ENCODE results near the gene TAF4.
A peak's percentile ranks its signal among the peaks of the same experiment; 100 is the strongest.

TAF4 gene, protein sequence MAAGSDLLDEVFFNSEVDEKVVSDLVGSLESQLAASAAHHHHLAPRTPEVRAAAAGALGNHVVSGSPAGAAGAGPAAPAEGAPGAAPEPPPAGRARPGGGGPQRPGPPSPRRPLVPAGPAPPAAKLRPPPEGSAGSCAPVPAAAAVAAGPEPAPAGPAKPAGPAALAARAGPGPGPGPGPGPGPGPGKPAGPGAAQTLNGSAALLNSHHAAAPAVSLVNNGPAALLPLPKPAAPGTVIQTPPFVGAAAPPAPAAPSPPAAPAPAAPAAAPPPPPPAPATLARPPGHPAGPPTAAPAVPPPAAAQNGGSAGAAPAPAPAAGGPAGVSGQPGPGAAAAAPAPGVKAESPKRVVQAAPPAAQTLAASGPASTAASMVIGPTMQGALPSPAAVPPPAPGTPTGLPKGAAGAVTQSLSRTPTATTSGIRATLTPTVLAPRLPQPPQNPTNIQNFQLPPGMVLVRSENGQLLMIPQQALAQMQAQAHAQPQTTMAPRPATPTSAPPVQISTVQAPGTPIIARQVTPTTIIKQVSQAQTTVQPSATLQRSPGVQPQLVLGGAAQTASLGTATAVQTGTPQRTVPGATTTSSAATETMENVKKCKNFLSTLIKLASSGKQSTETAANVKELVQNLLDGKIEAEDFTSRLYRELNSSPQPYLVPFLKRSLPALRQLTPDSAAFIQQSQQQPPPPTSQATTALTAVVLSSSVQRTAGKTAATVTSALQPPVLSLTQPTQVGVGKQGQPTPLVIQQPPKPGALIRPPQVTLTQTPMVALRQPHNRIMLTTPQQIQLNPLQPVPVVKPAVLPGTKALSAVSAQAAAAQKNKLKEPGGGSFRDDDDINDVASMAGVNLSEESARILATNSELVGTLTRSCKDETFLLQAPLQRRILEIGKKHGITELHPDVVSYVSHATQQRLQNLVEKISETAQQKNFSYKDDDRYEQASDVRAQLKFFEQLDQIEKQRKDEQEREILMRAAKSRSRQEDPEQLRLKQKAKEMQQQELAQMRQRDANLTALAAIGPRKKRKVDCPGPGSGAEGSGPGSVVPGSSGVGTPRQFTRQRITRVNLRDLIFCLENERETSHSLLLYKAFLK

DNA sequence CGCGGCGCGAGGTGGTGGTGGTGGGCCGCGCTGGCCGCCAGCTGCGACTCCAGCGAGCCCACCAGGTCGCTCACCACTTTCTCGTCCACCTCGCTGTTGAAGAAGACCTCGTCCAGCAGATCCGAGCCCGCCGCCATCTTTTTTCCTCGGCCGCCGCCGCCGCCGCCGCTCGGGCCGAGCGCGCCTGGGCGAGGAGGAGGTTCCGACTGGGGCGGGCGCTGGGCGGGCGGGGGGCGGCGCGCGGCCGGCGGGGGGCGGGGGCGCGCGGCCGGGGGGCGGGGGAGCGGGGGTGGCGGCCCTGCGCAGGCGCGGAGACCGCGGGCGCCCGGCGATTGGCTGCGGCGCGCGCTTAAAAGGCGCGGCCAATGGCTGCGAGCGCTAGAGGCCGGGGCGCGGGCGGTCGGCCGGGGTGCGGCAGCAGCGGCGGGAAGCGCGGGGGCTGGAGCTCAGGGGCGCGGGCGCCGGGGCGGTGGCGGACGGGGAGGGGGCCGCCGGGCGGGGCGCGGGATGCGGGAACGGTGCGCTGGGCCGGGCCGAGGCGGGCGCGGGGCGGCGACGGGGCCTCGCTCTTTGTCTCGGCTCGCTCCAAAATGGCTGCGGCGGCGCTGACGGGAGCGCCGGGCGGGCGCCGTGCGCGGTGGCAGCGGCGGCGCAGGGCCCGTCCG lies at the start of gene TAF4:
Gene TAF4, minus strand, starts transcription at position 208 of the 665 bp plus-strand sequence. Its CDS starts 71 bp downstream, at position 137.
- intact Hi-C loops (cut with micrococcal nuclease) = loop anchor here (1.0 to 10.0 kb wide), 3 partner anchors 51 to 71 kb away; partner anchors contain the start of gene LSM14B
- Mint-ChIP-seq H3K27ac (peak within 1 kb of the TSS; percentile 87), H3K4me3 (peak within 1 kb of the TSS; percentile 82), H3K27me3 (peaks cover 21% of the 10 kb centered on the region), H3K4me1 (ENCODE audit: low read depth) (peaks cover 51% of the 10 kb centered on the region), H3K9me3 (no peaks in the 10 kb centered on the region), H3K36me3 (ENCODE audit: low read depth) (peaks cover 20% of the 10 kb centered on the region)

DNA sequence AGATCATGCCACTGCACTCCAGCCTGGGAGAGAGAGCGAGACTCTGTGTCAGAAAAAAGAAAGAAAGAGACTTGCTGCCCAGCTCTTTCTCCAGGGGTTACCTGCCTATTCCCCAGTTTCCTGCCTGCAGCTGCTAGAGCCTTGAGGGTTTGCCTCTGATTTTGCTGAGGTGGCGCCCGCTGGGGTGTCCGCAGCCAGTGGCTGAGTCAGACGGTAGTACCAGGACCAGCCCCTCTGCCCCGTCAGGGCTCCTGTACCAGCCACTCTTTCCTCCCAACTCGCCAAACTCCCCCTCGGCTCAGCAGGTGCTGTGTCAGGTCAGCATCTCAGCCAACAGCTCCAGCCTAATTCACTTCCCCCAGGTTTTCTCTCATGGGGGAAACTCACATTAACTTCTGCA lies 49.2 kb upstream of the TAF4 start:
- Mint-ChIP-seq H3K4me3 (no peak overlapping the region), H3K27ac (no peak overlapping the region), H3K4me1 (ENCODE audit: low read depth) (no peaks in the 10 kb centered on the region), H3K27me3 (peaks cover 36% of the 10 kb centered on the region), H3K9me3 (peaks cover 44% of the 10 kb centered on the region), H3K36me3 (ENCODE audit: low read depth) (no peaks in the 10 kb centered on the region)
- intact Hi-C loops (cut with micrococcal nuclease) = no loop called here

DNA sequence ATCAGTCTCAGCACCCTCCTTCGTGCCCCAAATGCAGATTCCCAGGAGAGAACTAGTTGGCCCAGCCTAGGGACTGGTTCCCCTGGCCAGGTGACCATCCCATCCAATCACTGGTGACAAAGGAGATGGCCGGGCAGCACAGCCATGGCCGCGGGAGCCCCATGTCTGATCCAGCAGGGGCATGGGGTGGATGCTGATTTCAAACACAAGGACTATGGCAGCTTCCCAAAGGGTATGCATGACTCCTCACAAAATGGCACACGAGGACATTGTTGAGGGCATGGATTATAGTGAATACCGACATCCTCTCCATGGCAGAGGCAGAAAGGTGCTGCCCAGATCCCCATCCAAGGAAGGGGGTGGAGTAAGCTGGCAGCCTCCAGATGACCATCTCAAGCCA lies 46.7 kb upstream of the TAF4 start:
- Mint-ChIP-seq H3K27me3 (peaks cover 20% of the 10 kb centered on the region), H3K4me3 (no peak overlapping the region), H3K27ac (no peak overlapping the region), H3K9me3 (peaks cover 69% of the 10 kb centered on the region), H3K36me3 (ENCODE audit: low read depth) (no peaks in the 10 kb centered on the region), H3K4me1 (ENCODE audit: low read depth) (no peaks in the 10 kb centered on the region)
- intact Hi-C loops (cut with micrococcal nuclease) = no loop called here

DNA sequence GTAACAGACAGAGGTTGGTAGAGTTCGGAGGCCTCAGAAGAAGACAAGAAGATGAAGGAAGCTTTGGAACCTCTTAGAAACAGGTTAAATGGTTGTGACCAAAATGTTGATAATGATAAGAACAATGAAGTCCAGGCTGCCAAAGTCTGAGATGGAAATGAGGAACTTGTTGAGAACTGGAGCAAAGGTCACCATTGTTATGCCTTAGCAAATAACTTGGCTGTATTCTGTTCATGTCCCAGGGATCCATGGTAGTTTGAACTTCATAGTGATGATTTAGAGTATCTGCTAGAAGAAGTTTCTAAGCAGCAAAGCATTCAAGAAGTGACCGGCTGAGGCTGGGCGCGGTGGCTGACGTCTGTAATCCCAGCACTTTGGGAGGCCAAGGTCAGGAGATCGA lies 45.5 kb upstream of the TAF4 start:
- Mint-ChIP-seq H3K27me3 (peaks cover 12% of the 10 kb centered on the region), H3K27ac (no peak overlapping the region), H3K36me3 (ENCODE audit: low read depth) (no peaks in the 10 kb centered on the region), H3K9me3 (peaks cover 81% of the 10 kb centered on the region), H3K4me3 (no peak overlapping the region), H3K4me1 (ENCODE audit: low read depth) (no peaks in the 10 kb centered on the region)
- intact Hi-C loops (cut with micrococcal nuclease) = no loop called here

DNA sequence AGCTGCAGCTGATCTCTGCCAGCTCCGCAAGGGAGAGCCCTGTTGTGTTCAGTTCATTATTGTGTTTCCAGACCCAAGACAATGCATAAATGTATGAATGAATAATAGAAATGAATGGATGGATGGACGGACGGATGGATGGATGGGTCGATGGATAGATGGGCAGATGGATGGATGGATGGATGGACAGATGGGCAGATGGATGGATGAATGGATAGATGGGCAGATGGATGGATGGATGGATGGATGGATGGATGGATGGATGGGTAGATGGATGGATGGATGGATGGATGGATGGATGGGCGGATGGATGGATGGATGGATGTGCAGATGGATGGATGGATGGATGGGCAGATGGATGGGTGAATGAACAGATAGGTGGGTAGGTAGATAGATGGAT lies 39.9 kb upstream of the TAF4 start:
- no peaks in the 10 kb centered on the region for H3K36me3 Mint-ChIP-seq (ENCODE audit: low read depth)
- no peak overlapping the region for H3K27ac Mint-ChIP-seq
- H3K9me3 Mint-ChIP-seq = peaks cover 100% of the 10 kb centered on the region
- intact Hi-C loops (cut with micrococcal nuclease) = no loop called here
- H3K27me3 Mint-ChIP-seq = peaks cover 10% of the 10 kb centered on the region
- H3K4me3 Mint-ChIP-seq = no peak overlapping the region
- peaks cover 5% of the 10 kb centered on the region for H3K4me1 Mint-ChIP-seq (ENCODE audit: low read depth)

DNA sequence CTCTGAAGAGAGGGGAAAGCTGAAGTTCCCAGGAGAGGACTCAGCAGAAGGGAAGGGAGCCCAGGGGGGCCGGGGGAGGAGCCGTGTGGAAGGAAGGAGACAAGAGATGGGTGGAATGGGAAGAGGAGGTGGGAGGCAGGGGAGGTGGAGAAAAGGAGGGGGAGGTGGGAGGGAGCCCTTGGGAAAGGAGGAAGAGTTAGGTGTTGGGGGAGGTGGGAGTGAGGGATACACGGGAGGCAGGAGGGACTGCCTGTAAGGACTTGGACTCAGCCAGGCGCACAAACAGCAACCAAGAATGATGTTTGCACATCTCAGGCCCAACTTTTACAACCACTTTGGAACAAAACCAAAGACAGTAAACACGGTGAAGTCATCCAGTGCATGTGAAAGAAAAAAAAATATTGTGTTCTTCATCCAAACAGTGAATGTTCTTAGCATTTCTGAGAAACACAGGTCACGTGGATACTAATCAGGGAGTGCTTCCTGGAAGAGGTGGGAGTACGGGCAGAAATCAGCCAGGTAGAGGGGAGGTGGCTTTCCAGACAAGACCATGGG lies 39.2 kb upstream of the TAF4 start:
- Mint-ChIP-seq H3K9me3 (peaks cover 100% of the 10 kb centered on the region), H3K27ac (no peak overlapping the region), H3K36me3 (ENCODE audit: low read depth) (no peaks in the 10 kb centered on the region), H3K27me3 (peaks cover 13% of the 10 kb centered on the region), H3K4me3 (no peak overlapping the region), H3K4me1 (ENCODE audit: low read depth) (peaks cover 5% of the 10 kb centered on the region)
- intact Hi-C loops (cut with micrococcal nuclease) = no loop called here

DNA sequence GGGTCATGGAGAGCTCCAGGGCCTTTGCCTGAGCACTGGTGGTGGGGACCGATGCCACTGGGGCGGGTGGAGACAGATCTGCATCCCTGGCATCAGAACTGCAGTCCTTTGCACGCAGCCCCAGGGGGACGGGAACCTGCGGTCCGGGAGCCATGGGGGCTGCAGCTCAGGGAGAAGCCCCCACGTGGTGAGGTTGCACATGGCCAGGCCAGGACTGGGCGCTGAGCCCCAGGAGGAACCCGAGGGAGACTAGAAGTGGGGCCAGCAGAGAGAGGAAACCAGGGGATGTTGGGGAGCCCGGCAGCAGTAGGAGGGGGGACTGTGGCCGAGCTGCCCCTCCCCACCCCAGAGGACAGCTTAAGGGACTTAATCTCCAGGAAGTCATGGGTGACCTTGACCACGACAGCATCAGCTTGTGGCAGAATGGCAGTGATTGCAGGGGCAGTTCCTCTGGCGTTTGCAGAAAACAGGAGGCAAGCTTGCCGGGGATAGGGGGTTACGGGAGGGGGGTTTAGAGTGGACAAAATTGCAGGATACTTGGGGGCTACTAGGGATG lies 38.6 kb upstream of the TAF4 start:
- peaks cover 5% of the 10 kb centered on the region for H3K4me1 Mint-ChIP-seq (ENCODE audit: low read depth)
- no peak overlapping the region for H3K27ac Mint-ChIP-seq
- peaks cover 100% of the 10 kb centered on the region for H3K9me3 Mint-ChIP-seq
- peaks cover 13% of the 10 kb centered on the region for H3K27me3 Mint-ChIP-seq
- no peak overlapping the region for H3K4me3 Mint-ChIP-seq
- H3K36me3 Mint-ChIP-seq (ENCODE audit: low read depth) = no peaks in the 10 kb centered on the region
- intact Hi-C loops (cut with micrococcal nuclease) = no loop called here

DNA sequence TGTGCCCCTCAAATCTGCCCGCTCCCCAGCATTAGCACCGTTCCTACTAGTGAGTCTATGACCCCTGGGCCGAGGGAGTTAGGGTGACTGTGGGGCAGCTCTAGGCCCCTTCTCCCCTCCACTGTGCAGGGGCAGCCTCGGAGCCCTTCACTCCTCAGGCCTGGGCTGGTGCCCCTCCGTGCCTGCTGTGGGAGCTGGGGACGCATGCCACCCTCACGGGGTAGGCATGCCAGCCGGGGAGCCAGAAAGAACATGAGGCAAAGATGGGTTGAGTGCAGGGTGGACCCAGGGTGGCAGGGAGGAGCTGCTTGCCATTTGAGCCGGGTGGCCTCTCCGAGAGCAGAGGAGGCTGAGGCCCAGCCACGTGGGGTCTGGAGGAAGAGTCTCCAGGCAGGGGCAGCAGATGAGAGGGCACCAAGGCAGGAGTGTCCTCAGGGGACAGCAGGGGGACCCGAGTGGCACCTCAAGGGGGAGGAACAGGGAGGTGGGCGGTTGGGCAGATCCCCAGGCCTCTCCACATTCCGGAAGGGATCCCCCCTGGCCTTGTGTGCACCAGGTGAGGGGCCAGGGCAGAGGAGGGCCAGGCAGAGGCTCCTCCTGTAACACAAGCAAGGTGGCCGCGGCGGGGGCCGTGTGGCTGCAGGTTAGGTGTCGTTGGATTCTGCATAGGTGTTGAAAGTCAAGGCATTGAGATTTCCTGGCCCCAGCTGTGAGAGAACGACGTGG lies 38.0 kb upstream of the TAF4 start:
- intact Hi-C loops (cut with micrococcal nuclease) = no loop called here
- H3K36me3 Mint-ChIP-seq (ENCODE audit: low read depth) = no peaks in the 10 kb centered on the region
- H3K27me3 Mint-ChIP-seq = peaks cover 13% of the 10 kb centered on the region
- H3K4me1 Mint-ChIP-seq (ENCODE audit: low read depth) = peaks cover 5% of the 10 kb centered on the region
- H3K27ac Mint-ChIP-seq = no peak overlapping the region
- H3K9me3 Mint-ChIP-seq = peaks cover 98% of the 10 kb centered on the region
- H3K4me3 Mint-ChIP-seq = no peak overlapping the region

DNA sequence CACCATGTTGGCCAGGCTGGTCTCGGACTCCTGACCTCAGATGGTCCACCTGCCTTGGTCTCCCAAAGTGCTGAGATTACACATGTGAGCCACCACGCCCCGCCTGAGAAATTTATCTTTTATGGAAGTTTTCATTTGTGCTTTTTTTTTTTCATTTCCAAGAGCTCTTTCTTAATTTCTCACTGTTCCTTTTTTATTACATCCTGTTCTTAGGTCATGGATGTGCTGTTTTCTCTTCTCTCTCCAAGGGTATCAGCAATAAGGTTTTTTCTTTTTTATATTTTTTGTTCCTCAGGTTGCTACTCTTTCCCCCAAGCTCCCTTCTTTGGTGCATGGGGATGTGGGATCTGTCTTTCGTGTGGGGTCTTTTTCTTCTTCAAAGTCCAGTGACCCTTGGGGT lies 35.4 kb upstream of the TAF4 start:
- Mint-ChIP-seq H3K36me3 (ENCODE audit: low read depth) (no peaks in the 10 kb centered on the region), H3K27ac (no peak overlapping the region), H3K4me3 (no peak overlapping the region), H3K27me3 (peaks cover 15% of the 10 kb centered on the region), H3K4me1 (ENCODE audit: low read depth) (peaks cover 5% of the 10 kb centered on the region), H3K9me3 (peaks cover 72% of the 10 kb centered on the region)
- intact Hi-C loops (cut with micrococcal nuclease) = no loop called here

DNA sequence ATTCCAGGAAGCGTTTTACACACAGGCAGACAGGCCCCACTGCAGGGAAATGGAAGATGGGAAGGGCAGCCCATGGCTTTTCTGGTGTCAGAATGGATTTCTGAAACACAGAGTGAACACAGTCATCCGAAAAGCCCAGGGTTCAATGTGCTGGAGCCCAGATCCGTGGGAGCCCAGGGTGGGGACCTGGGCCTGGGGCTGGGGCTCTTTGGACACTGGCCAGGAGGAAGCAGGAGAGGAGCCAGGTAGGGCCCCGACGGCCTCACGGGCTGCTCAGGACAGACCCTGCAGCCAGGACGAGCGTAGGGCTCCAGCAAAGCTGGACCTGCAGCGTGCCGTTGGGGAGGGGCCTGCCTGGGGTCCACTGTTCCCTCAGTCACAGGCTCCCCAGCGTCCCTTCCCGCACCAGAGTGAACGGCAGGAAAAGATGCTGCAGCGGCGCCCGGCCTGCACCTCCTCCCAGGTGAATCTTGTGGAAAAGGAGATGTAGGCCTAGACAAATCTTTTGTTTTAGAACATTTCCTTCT lies 32.3 kb upstream of the TAF4 start:
- Mint-ChIP-seq H3K27ac (no peak overlapping the region), H3K4me3 (no peak overlapping the region), H3K27me3 (peaks cover 5% of the 10 kb centered on the region), H3K9me3 (peaks cover 47% of the 10 kb centered on the region), H3K4me1 (ENCODE audit: low read depth) (peaks cover 5% of the 10 kb centered on the region), H3K36me3 (ENCODE audit: low read depth) (no peaks in the 10 kb centered on the region)
- intact Hi-C loops (cut with micrococcal nuclease) = no loop called here

DNA sequence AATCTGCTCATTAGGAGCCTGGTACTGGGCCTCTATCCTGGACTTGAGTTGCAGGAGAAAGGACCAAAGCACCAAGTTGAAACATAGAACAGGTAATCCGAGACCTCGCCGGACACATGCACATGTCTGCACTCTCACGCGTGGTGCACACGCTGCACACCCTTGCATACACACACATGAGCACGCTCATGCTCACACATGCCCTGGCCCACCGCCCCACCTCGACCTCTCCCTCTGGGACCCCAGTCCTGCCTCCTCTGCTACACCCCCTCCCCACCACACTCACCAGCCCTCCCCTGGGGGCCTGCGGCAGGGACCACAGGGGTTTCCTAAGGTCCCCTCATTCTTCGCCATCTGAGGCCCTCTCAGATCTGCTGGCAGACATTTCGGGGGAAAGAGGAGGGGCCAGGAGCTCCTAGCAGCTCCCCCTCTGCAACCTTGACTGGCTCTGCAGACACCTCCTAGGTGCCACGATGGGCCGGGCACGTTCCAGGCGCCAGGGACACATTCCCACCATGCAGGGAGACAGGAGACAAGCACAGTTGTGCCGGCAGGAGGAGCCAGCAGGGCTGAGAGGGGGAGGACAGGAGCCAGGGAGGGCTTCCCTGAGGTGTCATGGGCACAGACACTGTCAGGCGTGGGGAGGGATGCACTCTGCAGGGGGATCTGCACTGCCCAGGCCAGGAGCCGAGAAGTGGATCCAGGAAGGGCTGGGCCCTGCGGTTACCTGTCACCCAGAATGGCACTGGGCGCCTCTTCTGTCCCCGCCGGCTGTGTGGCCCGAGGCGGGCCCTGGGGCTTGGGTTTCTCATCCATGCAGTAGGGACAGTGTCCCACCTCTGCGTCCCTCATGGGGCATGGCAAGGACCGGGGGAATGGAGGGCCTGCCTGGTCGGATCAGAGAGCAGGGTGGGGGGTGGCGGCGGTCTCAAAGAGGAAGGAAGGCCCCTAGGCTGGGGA lies 31.0 kb upstream of the TAF4 start:
- Mint-ChIP-seq H3K9me3 (peaks cover 46% of the 10 kb centered on the region), H3K4me1 (ENCODE audit: low read depth) (no peaks in the 10 kb centered on the region), H3K27me3 (peaks cover 7% of the 10 kb centered on the region), H3K27ac (no peak overlapping the region), H3K36me3 (ENCODE audit: low read depth) (no peaks in the 10 kb centered on the region), H3K4me3 (no peak overlapping the region)
- intact Hi-C loops (cut with micrococcal nuclease) = no loop called here

DNA sequence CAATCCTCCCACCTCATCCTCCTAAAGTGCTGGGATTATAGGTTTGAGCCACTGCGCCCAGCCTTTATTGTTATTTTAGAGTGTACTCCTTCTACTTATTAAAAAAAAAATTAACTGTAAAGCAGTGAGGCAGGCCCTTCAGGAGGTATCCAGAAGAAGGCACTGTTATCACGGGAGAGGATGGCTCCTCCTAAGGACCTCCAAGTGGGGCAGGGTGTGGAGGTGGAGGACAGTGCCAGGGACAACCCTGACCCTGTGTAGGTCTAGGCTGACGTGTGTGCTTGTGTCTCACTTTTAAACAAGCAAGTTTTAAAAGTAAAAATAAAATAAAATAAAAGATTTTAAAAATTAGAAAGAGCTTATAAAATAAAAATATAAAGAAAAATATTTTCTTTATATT lies 23.7 kb upstream of the TAF4 start:
- Mint-ChIP-seq H3K27ac (no peak overlapping the region), H3K27me3 (peaks cover 6% of the 10 kb centered on the region), H3K4me3 (no peak overlapping the region), H3K9me3 (peaks cover 19% of the 10 kb centered on the region), H3K4me1 (ENCODE audit: low read depth) (no peaks in the 10 kb centered on the region), H3K36me3 (ENCODE audit: low read depth) (no peaks in the 10 kb centered on the region)
- intact Hi-C loops (cut with micrococcal nuclease) = no loop called here

Data from dendritic cell treated with granulocyte-macrophage colony-stimulating factor and Interleukin-4, amounts not matched to agents 40 ng/mL and 50 ng/mL, for 4 days (primary cell).